HCT116 (cell line): ENCODE measurements around the gene ANO4. TPM values are rescaled to one million over a fixed set of nuclear protein-coding genes. Genes with fewer than 3 reads are reported as not detected.

Experiments
- ATAC-seq: fragments of 200-7000 bp; cut with Tn5 transposase; 2 replicates; pipeline ENCODE4 v1.9.1; 2020; ENCODE audit warnings: mild to moderate bottlenecking, moderate library complexity
- BruUV-seq: library from RNA; stranded (reverse); fragments of 400-500 nt; replicated peaks from 2 replicates; lab custom pipeline; 2021; lab: Mats Ljungman, UMichigan
- CTCF ChIA-PET: fragments of 300-600 bp; sonication (Branson Sonifier 250); formaldehyde crosslinking; loops from one replicate; lab custom pipeline; 2021; ENCODE audit warnings: antibody characterized with exemption; lab: Charles Lee
- POLR2A ChIA-PET: fragments of 300-600, 350-600 bp; sonication (Branson Sonifier 250); formaldehyde crosslinking; loops from one replicate; lab custom pipeline; 2021; ENCODE audit warnings: antibody characterized with exemption; lab: Charles Lee
- RAD21 ChIA-PET, 2 experiments: fragments of 300-600 bp; sonication (Branson Sonifier 250); formaldehyde crosslinking; loops; one replicate each; lab custom pipeline; 2023; ENCODE audit warnings: low total read pairs in 2 of 2; ENCODE audit not compliant: uncharacterized antibody in 2 of 2, unreplicated experiment in 2 of 2, low non-redundant PET in 1 of 2; lab: Charles Lee
- DNase-seq: peaks from one replicate; pipeline ENCODE4 v3.0.0-alpha.2; 2010; ENCODE audit warnings: low read depth, low spot score
- H2AFZ ChIP-seq: fragments of 200-600 bp; shearing (Covaris generic), sonication (generic); 2 replicates; pipeline ENCODE4 v1.6.1; 2017; ENCODE audit warnings: low read depth, mixed run types, mixed read lengths, antibody characterized with exemption, low read length; ENCODE audit not compliant: poor library complexity, severe bottlenecking
- H3K27ac ChIP-seq: 2 replicates; pipeline ENCODE4 v1.5.1; 2012; ENCODE audit warnings: low read depth, low read length
- H3K27me3 ChIP-seq: fragments of 200-600 bp; sonication (generic); 2 replicates; pipeline ENCODE4 v1.6.1; 2016; ENCODE audit warnings: mixed run types, low read length, mixed read lengths; ENCODE audit not compliant: insufficient read depth
- H3K36me3 ChIP-seq, 2 experiments: fragments of 200-500 bp in 1 of 2; fragments of 200-600 bp in 1 of 2; sonication (Bioruptor generic) in 1 of 2; sonication (generic) in 1 of 2; 2 replicates each; pipeline versions ENCODE4 v1.5.1 to v1.6.1; 2014 to 2016; ENCODE audit warnings: low read length in 2 of 2, inconsistent platforms in 1 of 2, mixed read lengths in 1 of 2, mixed run types in 1 of 2; ENCODE audit not compliant: insufficient read depth in 2 of 2, control insufficient read depth in 1 of 2
- H3K4me1 ChIP-seq, 2 experiments: fragments of 200-600 bp in 1 of 2; sonication (generic) in 1 of 2; 2 replicates each; pipeline versions ENCODE4 v1.5.1 to v1.6.1; 2012 to 2017; ENCODE audit warnings: low read length in 2 of 2, inconsistent platforms in 1 of 2, mild to moderate bottlenecking in 1 of 2, mixed read lengths in 1 of 2, mixed run types in 1 of 2, moderate library complexity in 1 of 2; ENCODE audit not compliant: insufficient read depth in 2 of 2, control insufficient read depth in 1 of 2
- H3K4me2 ChIP-seq: fragments of 200-600 bp; sonication (generic); 2 replicates; pipeline ENCODE4 v1.6.1; 2017; ENCODE audit warnings: mixed run types, low read length, mixed read lengths
- H3K4me3 ChIP-seq, 2 experiments: fragments of 200-600 bp in 1 of 2; sonication (generic) in 1 of 2; replicated peaks in 1 of 2; 2 replicates each; pipeline ENCODE4 v1.5.1; 2011 to 2016; ENCODE audit warnings: low read length in 2 of 2, control low read depth in 1 of 2, low read depth in 1 of 2, mild to moderate bottlenecking in 1 of 2, mixed read lengths in 1 of 2, mixed run types in 1 of 2
- H3K79me2 ChIP-seq: fragments of 200-600 bp; sonication (generic); 2 replicates; pipeline ENCODE4 v1.6.1; 2017; ENCODE audit warnings: mild to moderate bottlenecking, mixed run types, low read length, moderate library complexity, mixed read lengths; ENCODE audit not compliant: insufficient read depth
- H3K9ac ChIP-seq: fragments of 200-600 bp; sonication (generic); 2 replicates; pipeline ENCODE4 v1.6.1; 2016; ENCODE audit warnings: low read length, mixed read lengths
- H3K9me2 ChIP-seq: fragments of 200-600 bp; sonication (generic), shearing (Covaris generic); 2 replicates; pipeline ENCODE4 v1.6.1; 2017; ENCODE audit warnings: mixed run types, mild to moderate bottlenecking, moderate library complexity; ENCODE audit not compliant: insufficient read depth
- H3K9me3 ChIP-seq, 2 experiments: fragments of 200-500 bp in 1 of 2; fragments of 200-600 bp in 1 of 2; sonication (Bioruptor generic) in 1 of 2; sonication (generic) in 1 of 2; 2 replicates each; pipeline ENCODE4 v1.6.1; 2014 to 2017; ENCODE audit warnings: low read length in 2 of 2, mixed read lengths in 2 of 2, inconsistent platforms in 1 of 2, low read depth in 1 of 2, mild to moderate bottlenecking in 1 of 2, mixed run types in 1 of 2, moderate library complexity in 1 of 2; ENCODE audit not compliant: control insufficient read depth in 1 of 2, insufficient read depth in 1 of 2
- H4K20me1 ChIP-seq: fragments of 200-600 bp; sonication (generic), shearing (Covaris generic); 2 replicates; pipeline ENCODE4 v1.6.1; 2017; ENCODE audit warnings: mixed run types, mild to moderate bottlenecking, moderate library complexity; ENCODE audit not compliant: insufficient read depth
- ATF3 ChIP-seq: IDR thresholded peaks from 2 replicates; pipeline ENCODE4 v1.6.1; 2012
- CEBPB ChIP-seq: IDR thresholded peaks from 2 replicates; pipeline ENCODE4 v1.6.1; 2012; ENCODE audit warnings: low read depth
- REST ChIP-seq: IDR thresholded peaks from 2 replicates; pipeline ENCODE4 v1.6.1; 2012; ENCODE audit warnings: low read depth
- SIN3A ChIP-seq: IDR thresholded peaks from 2 replicates; pipeline ENCODE4 v1.6.1; 2012; ENCODE audit warnings: low read depth
- TCF7L2 ChIP-seq: IDR thresholded peaks from 2 replicates; pipeline ENCODE4 v1.7.0; 2011; ENCODE audit warnings: borderline replicate concordance, inconsistent platforms; ENCODE audit not compliant: insufficient read depth, insufficient read length; ENCODE audit errors: extremely low read depth
- intact Hi-C: fragments of 100-400 bp; cut with micrococcal nuclease; formaldehyde crosslinking; loops from 2 replicates; pipeline ENCODE4 v1.10.0; 2022
- total RNA-seq: library from RNA; stranded (reverse); gene quantifications from one replicate; pipeline ENCODE4 v1.2.1, GENCODE V29; 2021; ENCODE audit not compliant: unreplicated experiment

Gene ANO4
- total RNA-seq, 1 experiment from 2014 or later: 1.7 TPM

- Histone ChIP-seq H3K79me2 (no peaks in the 10 kb centered on the region), H2AFZ (no peak overlapping the region), H4K20me1 (no peaks in the 10 kb centered on the region), H3K9me3 (no peaks in the 10 kb centered on the region), H3K4me3 (no peak overlapping the region), H3K36me3 (no peaks in the 10 kb centered on the region), H3K9ac (no peak overlapping the region), H3K27me3 (peaks cover 10% of the 10 kb centered on the region; the same call in 1 of the 2 replicates), H3K4me1 (no peaks in the 10 kb centered on the region), H3K9me2 (no peaks in the 10 kb centered on the region), H3K27ac (no peak overlapping the region), H3K4me2 (no peak overlapping the region)
- ChIA-PET CTCF (no interaction called here), RAD21 (interaction anchor here in 1 of 2 experiments (0.6 kb wide), 1 partner anchor 289 kb away, joined by 3 read pairs; no protein-coding TSS in a partner anchor), POLR2A (no interaction called here)
- intact Hi-C loops: no loop called here
- TF ChIP-seq TCF7L2: no peak
- TF ChIP-seq CEBPB: no peak
- TF ChIP-seq SIN3A: no peak
- TF ChIP-seq ATF3: no peak
- no TSS peak for BruUV-seq
- no peak for DNase-seq
- ATAC-seq: no peak
Measured at GRCh38 chr12:100800723-100801122, 6.1 kb downstream of the ANO4 start.

- no peak overlapping the region for H3K4me2 ChIP-seq
- no peak overlapping the region for H3K27ac ChIP-seq
- no peak for ATAC-seq
- intact Hi-C loops: no loop called here
- H3K79me2 ChIP-seq: no peaks in the 10 kb centered on the region
- H3K27me3 ChIP-seq: peaks cover 10% of the 10 kb centered on the region; the same call in 1 of the 2 replicates
- H3K9ac ChIP-seq: no peak overlapping the region
- no peaks in the 10 kb centered on the region for H3K4me1 ChIP-seq
- ChIA-PET CTCF (no interaction called here), RAD21 (no interaction called here)
- BruUV-seq: no TSS peak
- no peak overlapping the region for H2AFZ ChIP-seq
- H3K9me2 ChIP-seq: no peaks in the 10 kb centered on the region
- no peak for TF ChIP-seq REST
- TF ChIP-seq, all 23 proteins: peak for 0
- Histone ChIP-seq H3K9me3 (no peaks in the 10 kb centered on the region), H3K4me3 (no peak overlapping the region), H3K36me3 (no peaks in the 10 kb centered on the region), H4K20me1 (no peaks in the 10 kb centered on the region)
- no peak for DNase-seq
- POLR2A ChIA-PET: no interaction called here
Measured at GRCh38 chr12:100801320-100801719, 6.7 kb downstream of the ANO4 start.
